Endothelial cell (in vitro differentiated cells): ENCODE results near the gene ELFN2. TPM values are rescaled to one million over a fixed set of nuclear protein-coding genes. Genes with fewer than 3 reads are reported as not detected.
"Not testable (repeated sequence)": the region's sequence is repeated elsewhere in the genome, so short reads cannot be mapped to it uniquely, and the experiment has no call there.

ENCODE experiments used
- DNase-seq: peaks from one replicate; pipeline ENCODE4 v3.0.0; 2021; ENCODE audit warnings: low spot score
- H3K27ac Mint-ChIP-seq: one replicate; pipeline ENCODE4 v1.8.0; 2021; ENCODE audit warnings: mixed read lengths, inconsistent platforms; ENCODE audit not compliant: unreplicated experiment
- H3K27me3 Mint-ChIP-seq: one replicate; pipeline ENCODE4 v1.8.0; 2021; ENCODE audit warnings: mild to moderate bottlenecking, moderate library complexity, mixed read lengths, inconsistent platforms; ENCODE audit not compliant: unreplicated experiment
- H3K36me3 Mint-ChIP-seq: one replicate; pipeline ENCODE4 v1.8.0; 2021; ENCODE audit warnings: mild to moderate bottlenecking, low read depth, mixed read lengths, inconsistent platforms; ENCODE audit not compliant: unreplicated experiment
- H3K4me1 Mint-ChIP-seq: one replicate; pipeline ENCODE4 v1.8.0; 2021; ENCODE audit warnings: mild to moderate bottlenecking, mixed read lengths, inconsistent platforms; ENCODE audit not compliant: unreplicated experiment
- H3K4me3 Mint-ChIP-seq: one replicate; pipeline ENCODE4 v1.8.0; 2021; ENCODE audit warnings: mild to moderate bottlenecking, mixed read lengths, inconsistent platforms; ENCODE audit not compliant: unreplicated experiment
- H3K9me3 Mint-ChIP-seq: one replicate; pipeline ENCODE4 v1.8.0; 2021; ENCODE audit warnings: mixed read lengths, inconsistent platforms; ENCODE audit not compliant: unreplicated experiment
- total RNA-seq: library from RNA; stranded (reverse); fragmentation: NEBNext Ultra II Directional; extraction: Animal tissue kit (Norgen Biotek cat#: 25700); gene quantifications from one replicate; pipeline ENCODE4 v1.2.1, GENCODE V29; 2021; ENCODE audit not compliant: unreplicated experiment
- TF ChIP-seq, protein P1 (sequence below): fragments of 200-600 bp; sonication (generic); IDR thresholded peaks from one replicate; pipeline ENCODE4 v1.5.0; 2021; ENCODE audit warnings: antibody characterized with exemption; ENCODE audit not compliant: unreplicated experiment

The ELFN2 gene
- total RNA-seq, 1 donor from 2014 or later: 1.2 TPM

DNA sequence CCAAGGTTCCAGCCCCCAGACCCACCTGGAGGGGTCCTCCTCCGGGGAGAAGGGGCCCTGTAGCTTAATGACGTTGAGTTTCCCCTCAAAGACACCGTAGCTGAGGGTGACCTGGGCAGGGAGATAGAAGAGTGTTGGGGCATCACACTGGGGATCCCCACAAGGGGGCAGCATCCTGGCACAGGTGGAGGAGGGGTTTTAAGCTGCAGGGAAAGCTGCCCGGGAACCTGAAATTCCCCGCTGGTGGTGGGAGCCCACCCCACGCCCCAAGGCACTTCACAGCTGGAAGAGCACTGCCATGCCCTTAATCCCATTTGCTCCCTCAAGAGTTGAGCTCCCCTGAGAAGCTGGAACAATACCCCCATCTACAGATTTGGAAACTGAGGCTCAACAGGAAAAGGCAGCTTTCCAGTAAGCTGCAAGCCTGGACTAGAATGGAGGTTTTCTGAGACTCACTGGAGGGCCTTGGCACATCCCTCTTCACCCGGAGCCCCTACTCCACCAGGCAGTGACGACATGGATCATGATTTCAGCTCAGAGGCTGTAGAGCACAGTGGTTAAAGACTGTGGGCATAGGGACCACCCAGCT is 45.2 kb upstream of the ELFN2 start:
- Mint-ChIP-seq H3K4me1 (no peaks in the 10 kb centered on the region), H3K27ac (no peak overlapping the region), H3K9me3 (no peaks in the 10 kb centered on the region), H3K4me3 (no peak overlapping the region), H3K36me3 (peaks cover 17% of the 10 kb centered on the region), H3K27me3 (no peaks in the 10 kb centered on the region)
- TF ChIP-seq, protein P1, sequence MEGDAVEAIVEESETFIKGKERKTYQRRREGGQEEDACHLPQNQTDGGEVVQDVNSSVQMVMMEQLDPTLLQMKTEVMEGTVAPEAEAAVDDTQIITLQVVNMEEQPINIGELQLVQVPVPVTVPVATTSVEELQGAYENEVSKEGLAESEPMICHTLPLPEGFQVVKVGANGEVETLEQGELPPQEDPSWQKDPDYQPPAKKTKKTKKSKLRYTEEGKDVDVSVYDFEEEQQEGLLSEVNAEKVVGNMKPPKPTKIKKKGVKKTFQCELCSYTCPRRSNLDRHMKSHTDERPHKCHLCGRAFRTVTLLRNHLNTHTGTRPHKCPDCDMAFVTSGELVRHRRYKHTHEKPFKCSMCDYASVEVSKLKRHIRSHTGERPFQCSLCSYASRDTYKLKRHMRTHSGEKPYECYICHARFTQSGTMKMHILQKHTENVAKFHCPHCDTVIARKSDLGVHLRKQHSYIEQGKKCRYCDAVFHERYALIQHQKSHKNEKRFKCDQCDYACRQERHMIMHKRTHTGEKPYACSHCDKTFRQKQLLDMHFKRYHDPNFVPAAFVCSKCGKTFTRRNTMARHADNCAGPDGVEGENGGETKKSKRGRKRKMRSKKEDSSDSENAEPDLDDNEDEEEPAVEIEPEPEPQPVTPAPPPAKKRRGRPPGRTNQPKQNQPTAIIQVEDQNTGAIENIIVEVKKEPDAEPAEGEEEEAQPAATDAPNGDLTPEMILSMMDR: peak; percentile 55
- DNase-seq: peak; percentile 53

GRCh38 chr22:37471727-37472417 is 44.6 kb upstream of the ELFN2 start:
- Mint-ChIP-seq H3K36me3 (peaks cover 17% of the 10 kb centered on the region), H3K9me3 (no peaks in the 10 kb centered on the region), H3K4me1 (no peaks in the 10 kb centered on the region), H3K27me3 (no peaks in the 10 kb centered on the region), H3K4me3 (no peak overlapping the region), H3K27ac (no peak overlapping the region)
- DNase-seq: no peak
- TF ChIP-seq, protein P1: no peak

DNA sequence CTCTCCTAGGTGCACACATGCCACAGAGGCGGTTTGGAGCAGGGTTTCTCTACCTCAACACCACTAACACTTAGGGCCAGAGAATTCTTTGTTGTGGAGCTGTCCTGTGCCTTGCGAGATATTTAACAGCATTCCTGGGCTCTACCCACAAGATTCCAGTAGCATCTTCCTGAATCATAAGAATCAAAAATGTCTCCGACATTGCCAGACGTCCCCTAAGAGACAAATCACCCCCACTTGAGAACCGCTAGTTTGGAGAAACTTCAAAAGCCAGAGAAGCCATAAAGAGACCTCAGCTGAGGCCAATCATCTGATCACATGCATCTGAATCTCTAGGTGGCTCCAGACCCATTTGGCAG is 42.8 kb upstream of the ELFN2 start:
- TF ChIP-seq, protein P1: no peak
- no peak overlapping the region for H3K4me3 Mint-ChIP-seq
- peaks cover 2% of the 10 kb centered on the region for H3K27me3 Mint-ChIP-seq
- H3K27ac Mint-ChIP-seq: no peak overlapping the region
- H3K36me3 Mint-ChIP-seq: peaks cover 16% of the 10 kb centered on the region
- no peaks in the 10 kb centered on the region for H3K4me1 Mint-ChIP-seq
- no peak for DNase-seq
- no peaks in the 10 kb centered on the region for H3K9me3 Mint-ChIP-seq

DNA sequence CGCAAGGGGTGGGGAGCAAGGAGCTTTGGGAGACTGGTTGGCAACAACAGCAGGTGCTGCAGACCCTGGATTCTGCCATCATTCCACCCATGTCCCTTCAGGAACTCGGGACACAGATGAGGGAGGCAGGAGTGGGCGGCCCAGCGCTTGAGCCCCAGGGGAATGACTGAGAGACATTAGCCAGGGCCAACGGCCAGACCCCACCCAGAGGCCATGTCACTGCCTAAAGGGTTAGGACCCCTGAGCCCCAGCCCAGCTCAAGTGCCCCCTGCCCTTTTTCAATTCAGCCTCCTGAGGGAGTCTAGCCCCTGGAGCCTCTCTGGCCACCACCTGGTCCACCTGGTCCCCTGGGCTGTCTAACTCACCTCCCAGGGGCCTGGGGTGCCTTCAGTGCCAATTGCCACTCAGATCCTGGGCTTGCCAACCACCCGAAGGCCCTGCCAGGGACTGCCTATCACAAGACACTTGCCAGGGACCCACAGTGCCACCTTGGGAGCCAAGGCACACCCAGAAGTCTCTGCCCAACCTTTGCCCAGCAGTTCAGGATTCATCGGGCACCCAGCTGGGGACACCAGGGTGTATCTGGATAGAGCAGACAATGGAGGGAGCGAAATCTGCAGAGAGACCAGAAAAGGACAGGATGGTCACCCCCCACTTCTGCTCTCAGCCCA is 42.3 kb upstream of the ELFN2 start:
- no peak overlapping the region for H3K27ac Mint-ChIP-seq
- H3K4me1 Mint-ChIP-seq: peaks cover 1% of the 10 kb centered on the region
- no peaks in the 10 kb centered on the region for H3K9me3 Mint-ChIP-seq
- DNase-seq: no peak
- H3K36me3 Mint-ChIP-seq: peaks cover 11% of the 10 kb centered on the region
- no peak overlapping the region for H3K4me3 Mint-ChIP-seq
- peaks cover 2% of the 10 kb centered on the region for H3K27me3 Mint-ChIP-seq
- TF ChIP-seq, protein P1: no peak

GRCh38 chr22:37468201-37468695 is 41.0 kb upstream of the ELFN2 start:
- H3K27me3 Mint-ChIP-seq, H3K4me3 Mint-ChIP-seq: not testable (repeated sequence)

More at GRCh38 chr22:37468201-37468695, 41.0 kb upstream of the ELFN2 start:
- not testable (repeated sequence) for H3K27ac Mint-ChIP-seq, H3K9me3 Mint-ChIP-seq, DNase-seq, H3K4me1 Mint-ChIP-seq
- H3K36me3 Mint-ChIP-seq: peaks cover 10% of the 10 kb centered on the region
